Measurements from ENCODE around the gene SGCE. TPM values are rescaled to one million over a fixed set of nuclear protein-coding genes. Genes with fewer than 3 reads are reported as not detected.

Gene SGCE
- total RNA-seq, 1 donor from 2014 or later: 15.8 TPM

DNA sequence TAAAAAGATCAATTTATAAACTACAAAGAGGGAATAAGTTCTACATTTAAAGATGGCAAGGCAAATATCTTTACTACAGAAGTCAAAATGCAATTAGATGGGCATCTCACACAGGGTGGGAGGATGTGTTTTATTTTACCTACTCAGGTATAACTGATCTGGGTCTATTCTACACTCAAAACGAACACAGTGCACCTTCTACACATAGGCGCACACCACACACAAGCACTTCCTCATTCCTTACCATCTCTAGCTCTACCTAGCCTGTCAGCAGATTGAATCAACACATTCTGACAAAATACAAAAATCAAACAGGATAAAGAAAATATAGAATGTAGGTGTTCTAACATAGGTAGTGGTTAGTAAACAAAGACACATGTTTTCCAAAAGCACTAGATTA is 64.8 kb downstream of the SGCE start:
- intact Hi-C loops (cut with DNase I): no loop called here
- no peak for ATAC-seq (ENCODE audit: poor library complexity)
- DNase-seq: no peak

DNA sequence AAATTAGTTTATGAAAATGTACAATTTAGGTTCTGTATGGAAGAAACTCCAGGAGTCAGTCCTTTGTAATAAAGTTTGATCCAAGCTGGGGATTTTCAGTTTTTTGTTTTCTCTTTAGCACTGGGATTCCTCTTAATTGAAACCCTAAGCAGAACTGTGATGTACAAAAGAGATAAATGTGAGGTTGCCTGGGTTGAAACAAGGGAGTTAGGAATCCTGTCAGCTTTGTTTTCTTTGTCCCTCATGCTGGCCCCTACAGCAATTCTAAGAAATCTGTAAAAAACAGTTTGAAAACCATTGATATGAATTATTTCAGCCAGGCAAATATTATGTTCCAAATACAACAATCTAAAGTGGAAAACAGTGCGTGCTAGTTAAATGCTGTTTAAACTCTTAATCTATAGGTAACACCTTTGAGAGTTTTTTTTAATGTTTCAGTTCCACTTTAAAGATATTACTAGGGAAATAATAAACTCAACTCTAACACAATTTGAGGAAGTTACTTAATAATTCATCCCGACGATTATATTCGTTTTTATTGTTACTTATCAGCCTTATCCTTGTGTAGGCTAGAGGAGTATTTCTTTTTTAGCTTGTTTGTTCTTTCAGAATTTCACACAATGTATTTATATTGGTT is 65.3 kb downstream of the SGCE start:
- ATAC-seq (ENCODE audit: poor library complexity): no peak
- no peak for DNase-seq
- intact Hi-C loops (cut with DNase I): no loop called here

DNA sequence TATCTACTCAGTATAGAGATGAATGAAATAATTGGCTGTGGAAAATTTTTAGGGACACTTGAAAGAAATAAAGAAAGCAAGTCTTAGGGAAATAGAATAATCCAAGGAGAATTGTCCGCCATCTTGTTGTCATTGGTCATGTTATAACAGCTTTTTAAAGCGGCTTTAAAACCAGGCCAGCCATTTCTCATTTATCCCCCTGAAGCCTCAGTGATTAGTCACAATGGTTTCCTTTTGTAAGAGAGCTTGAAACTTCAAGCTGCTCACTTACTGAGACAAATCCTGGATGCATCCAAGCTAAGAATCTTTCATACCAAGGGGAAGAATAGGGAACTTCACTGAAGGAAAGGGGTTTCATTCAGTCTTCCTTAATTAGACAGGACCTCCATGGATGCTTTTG is 67.9 kb downstream of the SGCE start:
- no peak for ATAC-seq (ENCODE audit: poor library complexity)
- no peak for DNase-seq
- intact Hi-C loops (cut with DNase I): no loop called here

DNA sequence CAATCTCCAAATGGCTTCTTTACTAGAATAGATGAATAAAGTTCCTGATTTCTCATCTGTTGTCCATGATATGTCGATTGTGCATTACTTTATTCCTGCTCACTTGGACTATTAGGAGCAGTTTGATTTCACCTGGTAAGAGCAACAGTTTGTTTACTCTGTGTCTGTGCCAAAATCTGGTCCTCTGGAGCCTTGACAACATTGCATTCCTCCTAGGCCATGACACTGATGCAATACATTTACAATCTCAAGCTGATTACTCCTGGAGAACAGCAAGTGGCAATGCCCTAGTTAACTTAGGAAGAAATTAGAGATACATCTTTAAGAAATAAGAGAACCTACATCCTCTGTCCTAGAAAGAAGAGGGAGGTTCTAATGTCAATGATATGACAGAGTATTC is 71.8 kb downstream of the SGCE start:
- intact Hi-C loops (cut with DNase I): no loop called here
- ATAC-seq (ENCODE audit: poor library complexity) (peak; percentile 89), DNase-seq (no peak)

DNA sequence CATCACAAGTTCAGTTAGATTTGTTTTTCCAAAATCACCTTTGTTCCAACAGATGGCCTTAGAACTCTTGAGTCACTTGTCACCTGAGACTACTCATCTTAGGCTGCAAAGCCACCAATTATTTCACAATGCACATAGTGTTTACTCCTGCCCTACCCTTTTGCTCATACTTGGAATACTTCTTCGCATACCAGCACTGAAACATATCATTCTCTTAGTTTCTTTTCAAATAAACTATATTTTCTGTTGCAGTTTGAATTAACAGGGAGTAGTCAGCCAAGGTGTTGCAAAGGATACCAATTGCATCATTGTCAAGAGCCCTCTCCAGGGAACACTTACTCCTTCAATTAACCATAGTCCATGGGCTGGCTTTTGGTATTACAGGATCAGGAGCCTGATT is 75.3 kb downstream of the SGCE start:
- DNase-seq (no peak), ATAC-seq (ENCODE audit: poor library complexity) (no peak)
- intact Hi-C loops (cut with DNase I): no loop called here

DNA sequence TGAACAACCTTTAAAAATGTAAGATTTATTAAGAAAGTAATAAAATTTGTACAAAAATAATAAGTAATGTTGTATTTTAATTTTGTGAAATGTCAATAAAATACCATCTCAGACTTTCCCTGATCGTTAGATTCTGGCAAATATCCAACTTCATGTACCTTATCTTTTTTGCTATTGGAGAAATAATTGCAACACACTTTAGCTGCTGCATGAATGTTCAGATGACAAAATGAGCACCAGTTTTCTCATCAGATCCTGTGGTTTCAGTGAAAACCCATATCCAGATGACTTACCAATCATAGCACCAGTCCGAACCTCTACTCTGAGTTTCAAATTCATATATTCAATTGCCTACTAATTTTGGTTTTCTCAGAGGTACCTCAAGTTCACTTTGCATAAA is 76.5 kb downstream of the SGCE start:
- DNase-seq: no peak

DNA sequence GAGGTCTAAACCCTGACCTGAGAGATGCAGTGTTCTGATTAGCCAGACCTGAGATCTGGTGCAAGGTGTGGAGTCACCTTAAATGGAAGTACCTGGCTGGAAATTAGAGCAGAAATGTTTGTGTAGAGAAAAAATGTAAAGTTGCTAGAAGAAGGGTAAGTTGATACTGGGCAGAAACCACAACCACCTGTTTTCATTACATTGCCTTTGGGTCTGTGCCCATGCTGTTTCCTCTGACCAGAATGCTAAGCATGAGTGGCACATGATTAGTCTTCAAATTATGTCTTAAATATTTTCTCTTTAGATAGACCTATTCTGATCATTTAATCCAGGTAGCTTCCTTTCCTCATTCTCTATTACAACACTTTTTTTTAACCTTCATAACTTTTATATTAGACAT is 77.3 kb downstream of the SGCE start:
- intact Hi-C loops (cut with DNase I): no loop called here
- ATAC-seq (ENCODE audit: poor library complexity): no peak
- no peak for DNase-seq

More for the DNA sequence above, 76.5 kb downstream of the SGCE start:
- intact Hi-C loops (cut with DNase I): no loop called here
- no peak for ATAC-seq (ENCODE audit: poor library complexity)

DNA sequence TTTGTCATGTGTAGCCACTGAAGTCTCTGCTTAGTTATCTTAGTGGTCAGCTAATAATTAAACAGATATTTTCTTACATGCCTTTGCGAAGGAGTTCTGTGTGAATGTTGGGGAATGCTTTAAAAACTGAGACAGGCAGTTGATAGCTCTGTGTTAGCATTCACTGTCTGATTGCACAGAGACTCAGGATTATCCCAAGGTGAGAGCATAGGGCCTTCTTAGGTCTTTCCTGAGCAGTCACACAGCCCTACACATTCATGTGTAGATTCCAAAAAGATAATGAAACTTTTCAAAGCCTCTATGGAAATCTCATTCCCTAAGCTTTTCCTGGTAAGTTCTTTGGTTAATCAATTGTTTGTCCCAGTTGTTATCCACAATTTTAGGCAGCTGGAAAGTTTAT is 78.6 kb downstream of the SGCE start:
- intact Hi-C loops (cut with DNase I): no loop called here

DNA sequence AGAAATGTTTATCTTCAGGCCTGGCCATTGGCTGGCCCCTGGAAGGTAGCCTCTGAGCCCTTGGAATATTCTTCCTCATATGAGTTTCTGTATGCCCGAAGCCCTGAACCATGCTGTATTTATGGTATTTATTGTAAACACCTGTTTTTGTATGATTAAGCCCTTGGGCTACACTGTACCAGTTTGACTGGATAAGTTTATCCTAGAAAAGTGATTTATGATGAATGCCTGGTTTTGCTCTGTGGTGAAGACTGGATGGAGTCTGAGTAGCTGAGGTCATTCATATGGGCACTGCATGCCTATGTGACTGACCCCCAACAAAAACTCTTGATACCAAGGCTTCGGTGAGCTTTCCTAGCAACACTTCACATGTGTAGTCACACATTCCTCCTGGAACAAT is 79.6 kb downstream of the SGCE start:
- no peak for ATAC-seq (ENCODE audit: poor library complexity)
- DNase-seq: no peak
- intact Hi-C loops (cut with DNase I): no loop called here

More for the DNA sequence above, 78.6 kb downstream of the SGCE start:
- ATAC-seq (ENCODE audit: poor library complexity): no peak
- no peak for DNase-seq

DNA sequence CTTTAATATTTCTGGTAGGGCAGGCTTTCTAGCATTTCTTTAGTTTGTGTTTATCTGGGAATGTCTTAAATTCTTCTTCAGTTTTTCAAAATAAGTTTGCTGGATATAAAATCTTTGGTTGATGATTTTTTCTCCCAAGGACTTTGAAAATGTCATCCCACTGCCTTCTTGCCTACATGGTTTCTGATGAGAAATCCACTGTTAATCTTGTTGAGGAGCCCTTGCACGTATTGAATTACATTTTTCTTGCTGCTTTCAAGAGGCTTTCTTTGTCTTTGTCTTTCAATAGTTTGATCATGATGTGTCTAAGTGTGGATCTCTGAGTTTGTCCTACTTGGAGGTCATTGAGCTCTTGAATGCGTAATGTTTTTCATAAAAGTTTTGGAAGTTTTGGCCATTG is 80.3 kb downstream of the SGCE start:
- DNase-seq (no peak), ATAC-seq (ENCODE audit: poor library complexity) (no peak)
- intact Hi-C loops (cut with DNase I): no loop called here

DNA sequence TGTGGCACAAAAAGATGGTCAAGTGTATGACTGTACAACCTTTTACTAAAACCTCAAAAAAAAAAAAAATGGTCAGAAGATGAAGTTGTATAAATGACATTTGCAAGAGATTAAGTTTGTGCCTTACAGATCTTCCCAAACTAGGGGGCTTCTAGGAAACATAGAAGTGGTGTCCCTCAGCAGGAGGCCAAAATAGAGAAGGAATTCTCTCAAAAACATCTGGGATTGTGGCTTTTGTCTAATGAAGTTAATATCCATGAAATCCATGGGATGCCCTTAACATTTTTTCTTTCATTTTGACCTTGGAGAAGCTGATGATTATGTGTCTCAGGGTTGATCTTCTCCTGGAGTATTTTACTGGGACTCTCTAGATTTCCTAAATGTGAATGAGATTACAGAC is 84.1 kb downstream of the SGCE start:
- ATAC-seq (ENCODE audit: poor library complexity): no peak
- intact Hi-C loops (cut with DNase I): no loop called here
- no peak for DNase-seq

DNA sequence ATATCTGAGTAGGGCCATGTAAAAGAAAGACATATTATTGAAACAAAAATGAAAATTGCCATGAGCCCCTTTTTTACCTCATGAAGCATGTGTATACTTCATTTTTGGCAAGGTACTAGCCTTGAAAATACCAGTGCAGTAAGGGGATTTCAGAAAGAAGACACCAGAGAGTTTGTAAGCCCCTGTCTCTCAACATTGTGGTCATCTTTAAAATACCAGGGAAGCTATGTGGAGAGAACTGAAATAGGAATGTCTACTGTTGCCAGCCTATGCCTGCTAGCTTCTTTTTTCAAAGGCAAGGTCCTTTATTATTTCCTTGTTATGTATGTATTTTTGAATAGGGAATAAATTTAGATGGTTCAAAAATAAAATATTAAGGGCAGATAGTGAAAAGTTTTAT is 88.5 kb downstream of the SGCE start:
- ATAC-seq (ENCODE audit: poor library complexity): no peak
- intact Hi-C loops (cut with DNase I): no loop called here
- no peak for DNase-seq

DNA sequence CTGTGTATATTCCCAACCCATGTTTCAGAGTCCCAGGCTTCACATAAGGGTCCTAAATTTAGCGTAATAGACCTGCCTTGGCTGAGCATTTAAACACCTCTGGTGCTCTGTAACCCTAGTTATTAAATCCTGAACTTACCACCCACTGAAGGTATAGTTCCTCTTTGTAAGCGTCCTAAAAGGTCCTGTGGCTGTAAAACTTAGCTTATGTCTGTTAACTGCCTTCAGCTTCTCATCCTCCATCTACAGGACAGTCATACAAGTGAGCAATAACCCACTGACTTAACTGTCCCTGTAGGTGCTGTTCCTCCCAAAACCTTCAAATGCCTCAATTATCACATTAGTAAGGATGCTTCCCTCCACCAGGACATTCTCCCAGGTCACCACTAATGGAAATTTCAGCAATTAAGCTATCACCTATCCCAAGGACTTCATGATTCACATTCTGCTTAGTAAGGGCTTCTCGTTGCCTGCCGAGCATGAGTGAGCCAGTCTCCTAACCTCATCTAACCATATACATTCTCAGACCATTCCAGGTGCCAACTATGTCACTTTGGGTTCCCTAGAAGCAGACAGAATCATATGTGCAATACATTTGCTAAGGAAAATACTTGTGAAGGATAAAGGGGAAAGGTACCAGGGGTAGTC is 90.6 kb downstream of the SGCE start:
- DNase-seq (no peak), ATAC-seq (ENCODE audit: poor library complexity) (no peak)
- intact Hi-C loops (cut with DNase I): no loop called here

DNA sequence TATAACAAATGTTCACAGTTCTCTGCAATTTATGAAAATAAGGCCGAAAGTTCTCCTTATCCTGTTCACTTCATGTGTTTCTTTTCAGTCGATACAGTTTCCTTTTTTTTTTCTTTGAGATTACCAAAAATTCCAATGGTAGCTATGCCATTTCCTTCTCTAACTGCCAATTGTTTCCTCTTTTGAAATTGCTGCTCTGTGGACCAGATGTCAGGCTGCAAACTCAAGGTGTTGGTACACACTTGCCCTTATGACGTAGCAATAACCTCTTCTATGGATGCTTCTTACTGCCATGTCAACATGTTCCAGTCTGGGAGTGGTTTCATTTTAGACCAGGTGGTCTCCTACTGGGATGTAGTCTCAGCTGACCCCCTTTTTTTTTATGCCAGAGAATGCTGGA is 93.4 kb downstream of the SGCE start:
- no peak for DNase-seq
- intact Hi-C loops (cut with DNase I): no loop called here

DNA sequence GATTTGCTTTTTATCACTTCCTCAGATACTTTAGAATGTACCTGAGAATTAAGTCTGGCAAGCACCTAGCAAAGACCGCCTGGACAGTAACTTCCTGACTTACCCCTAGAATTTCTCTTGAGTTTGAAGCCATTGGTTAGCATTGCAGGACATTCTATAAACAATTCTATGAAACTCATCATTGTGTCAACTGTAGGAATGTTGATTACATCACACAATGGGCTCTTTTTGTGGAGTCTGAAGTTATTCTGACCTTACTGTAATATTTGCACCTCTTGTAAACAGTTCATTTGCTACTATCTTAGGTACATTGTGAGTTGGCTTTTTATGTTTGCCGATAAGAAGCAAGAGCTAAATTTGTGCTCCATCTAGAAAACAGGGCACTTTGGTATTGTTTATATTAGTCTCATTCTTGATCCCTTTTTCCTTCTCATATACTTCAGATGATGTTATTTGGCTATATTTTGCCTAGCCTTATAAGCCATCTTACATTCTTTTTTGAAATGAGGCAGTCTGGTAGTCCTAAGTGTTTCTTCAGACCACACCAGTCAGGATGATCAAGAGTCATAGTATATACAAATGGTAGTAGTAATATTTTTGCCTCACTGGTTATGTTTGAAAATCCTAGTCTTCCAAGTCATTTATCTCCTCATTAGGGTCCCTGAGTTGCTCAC is 94.0 kb downstream of the SGCE start:
- DNase-seq: no peak
- intact Hi-C loops (cut with DNase I): no loop called here
- ATAC-seq (ENCODE audit: poor library complexity): no peak

More for the DNA sequence above, 93.4 kb downstream of the SGCE start:
- ATAC-seq (ENCODE audit: poor library complexity): no peak

DNA sequence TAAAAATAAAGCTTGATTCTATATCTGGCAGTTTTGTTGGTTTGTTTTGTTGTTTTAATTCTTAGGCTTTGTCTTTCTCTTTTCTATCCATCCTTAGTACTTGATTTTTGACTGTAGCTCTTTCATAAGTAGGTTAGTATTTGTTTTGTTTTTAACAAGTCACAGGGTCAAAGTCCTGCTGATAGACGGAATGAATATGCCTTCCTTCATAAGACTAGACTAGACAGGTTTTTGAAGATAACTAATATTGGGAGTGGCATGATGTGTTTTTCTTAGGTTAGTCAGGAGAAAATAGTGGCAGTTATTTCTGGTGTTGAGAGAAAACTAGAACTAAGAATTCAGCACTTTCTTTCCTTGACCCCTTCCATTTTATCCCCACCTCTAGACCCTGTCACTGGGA is 96.0 kb downstream of the SGCE start:
- intact Hi-C loops (cut with DNase I): no loop called here
- DNase-seq (no peak), ATAC-seq (ENCODE audit: poor library complexity) (no peak)

DNA sequence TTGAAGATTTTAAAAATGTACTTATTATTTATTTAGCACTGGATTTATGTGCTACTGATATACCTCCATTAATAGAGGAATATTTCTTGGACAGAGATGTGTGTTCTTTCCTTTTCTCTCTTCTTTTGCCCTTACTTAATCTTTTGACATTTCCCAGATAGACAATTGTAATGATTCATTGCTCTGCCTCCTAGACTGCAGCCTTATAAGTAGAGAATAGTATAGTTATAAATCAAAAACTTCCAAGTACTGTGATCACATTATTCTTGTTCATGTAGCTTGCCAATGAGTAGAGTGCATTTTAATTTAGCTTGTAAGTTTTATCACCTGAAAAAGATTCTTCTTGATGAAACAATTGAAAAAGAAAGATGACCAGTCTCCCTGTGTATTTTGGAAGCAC is 98.7 kb downstream of the SGCE start:
- intact Hi-C loops (cut with DNase I): no loop called here
- ATAC-seq (ENCODE audit: poor library complexity): no peak

DNA sequence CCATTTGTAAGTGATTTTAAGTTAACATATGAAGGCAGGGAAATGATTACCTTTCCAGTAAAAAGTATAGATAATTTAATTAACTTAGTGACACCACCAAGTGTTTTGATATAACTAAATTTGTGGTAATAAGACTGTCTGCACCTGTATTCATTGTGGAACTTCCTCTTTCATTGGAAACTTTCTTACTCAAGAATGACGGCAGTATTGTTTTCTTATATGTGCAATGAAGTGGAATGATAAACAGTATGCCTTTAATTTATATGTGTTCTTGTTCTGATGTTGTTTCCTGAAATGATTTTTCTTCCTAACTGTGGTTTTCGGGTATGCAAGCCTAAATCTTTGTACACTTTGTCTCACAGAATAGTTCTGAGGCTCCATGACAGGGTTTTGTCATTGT is 99.9 kb downstream of the SGCE start:
- ATAC-seq (ENCODE audit: poor library complexity) (no peak), DNase-seq (no peak)
- intact Hi-C loops (cut with DNase I): no loop called here

More for the DNA sequence above, 98.7 kb downstream of the SGCE start:
- no peak for DNase-seq

DNA sequence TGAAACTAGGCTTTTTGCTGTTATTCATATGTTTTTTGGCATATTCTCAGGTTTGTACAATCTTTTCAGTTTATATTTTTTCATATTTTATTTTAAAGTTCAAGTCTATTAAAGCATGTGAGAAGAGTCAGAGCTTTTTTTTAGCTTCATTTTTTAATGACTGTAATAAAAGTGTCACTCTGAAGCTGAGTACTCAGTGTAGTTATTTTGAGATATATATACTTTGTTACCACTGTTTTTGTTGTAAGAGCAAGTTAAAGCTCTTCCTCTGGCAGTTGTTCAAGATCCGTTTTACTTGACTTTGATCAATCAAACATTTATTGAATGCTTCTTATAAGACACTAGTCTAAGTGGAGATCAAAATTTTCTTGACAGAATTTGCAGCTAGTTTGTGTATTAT is 108.8 kb downstream of the SGCE start:
- intact Hi-C loops (cut with DNase I): no loop called here
- DNase-seq: no peak
- ATAC-seq (ENCODE audit: poor library complexity): no peak

DNA sequence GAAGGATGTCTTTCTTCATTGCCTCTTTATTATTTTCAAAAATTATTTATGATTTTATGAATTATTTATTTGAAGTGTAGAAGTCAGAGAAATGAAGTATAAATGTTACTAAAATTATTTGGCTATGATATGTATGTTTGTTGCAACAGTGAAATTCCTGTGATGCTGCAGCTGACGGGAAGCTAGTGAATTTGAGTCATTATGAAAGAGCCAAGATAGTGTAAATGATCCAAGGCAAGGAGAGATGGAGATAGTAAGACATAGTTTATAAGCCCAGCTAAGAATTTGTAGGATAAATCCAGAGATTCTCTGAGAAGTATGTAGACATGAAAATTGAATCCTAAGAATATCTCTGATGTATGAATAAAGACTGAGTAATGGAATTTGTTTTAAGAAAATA is 115.5 kb downstream of the SGCE start:
- ATAC-seq (ENCODE audit: poor library complexity) (no peak), DNase-seq (no peak)
- intact Hi-C loops (cut with DNase I): no loop called here
